Pancreas (tissue), 10 donors: Measurements from ENCODE around the gene SLC38A1. TPM values are rescaled to one million over a fixed set of nuclear protein-coding genes. Genes with fewer than 3 reads are reported as not detected.
A peak's percentile ranks its signal among the peaks of the same experiment; 100 is the strongest.
"Not testable (repeated sequence)": the region's sequence is repeated elsewhere in the genome, so short reads cannot be mapped to it uniquely, and the experiment has no call there.

Experiments
- ATAC-seq, 4 donors: fragments of 200-7000 bp; cut with Tn5 transposase; one replicate each; pipeline versions ENCODE4 v1.8.0 to v1.9.1; 2020; ENCODE audit warnings: mild to moderate bottlenecking in 4 of 4, moderate library complexity in 4 of 4
- DNase-seq, 6 donors: peaks; one replicate each; pipeline ENCODE4 v3.0.0-alpha.2; 2020
- FAIRE-seq: peaks from 2 replicates; lab custom pipeline; 2012; peaks lifted over from hg19 to GRCh38; lab: Jason Lieb, UNC
- H3K27ac ChIP-seq, 4 donors: fragments of 200-600 bp; sonication (generic); 1 replicate in 3 of 4; 2 replicates in 1 of 4; pipeline versions ENCODE4 v1.5.0 to v1.8.0; 2020
- H3K27me3 ChIP-seq, 4 donors: fragments of 200-600 bp; one replicate each; pipeline ENCODE4 v1.8.0; 2021
- H3K36me3 ChIP-seq, 3 donors: fragments of 200-600 bp; sonication (generic) in 1 of 3; one replicate each; pipeline versions ENCODE4 v1.5.0 to v1.8.0; 2020 to 2021
- H3K4me1 ChIP-seq, 3 donors: fragments of 200-600 bp; one replicate each; pipeline ENCODE4 v1.8.0; 2021
- H3K4me3 ChIP-seq, 4 donors: fragments of 200-600 bp; sonication (generic) in 2 of 4; one replicate each; pipeline versions ENCODE4 v1.5.0 to v1.8.0; 2020 to 2021
- H3K9me3 ChIP-seq, 4 donors: fragments of 200-600 bp; one replicate each; pipeline ENCODE4 v1.8.0; 2021
- WGBS, 2 donors: extraction: QIAGEN DNeasy Blood & Tissue Kit; methylation state at CpG; one replicate each; pipeline ENCODE4 v1.1.7; 2013; 5-methylcytosine and 5-hydroxymethylcytosine counted together
- intact Hi-C, 3 donors: fragments of 100-400 bp; cut with DNase I; formaldehyde crosslinking; loops; one replicate each; pipeline versions ENCODE4 v1.11.1 to v1.14.2; 2022
- polyA plus RNA-seq, 2 donors: library from polyadenylated mRNA; stranded (reverse); fragments of 200-250 nt; gene quantifications; one replicate each; pipeline ENCODE4 v1.2.3, GENCODE V29; 2013
- total RNA-seq, 6 donors: library from RNA; stranded (reverse); fragmentation: NEBNext Ultra II Directional in 4 of 6; extraction: Animal tissue kit (Norgen Biotek cat#: 25700) in 4 of 6; gene quantifications; one replicate each; pipeline versions ENCODE4 v1.2.1 to v1.2.4, GENCODE V29; 2021 to 2023
- TF ChIP-seq, protein P1 (sequence below), 4 donors: fragments of 200-600 bp; sonication (generic) in 3 of 4; IDR thresholded peaks; one replicate each; pipeline versions ENCODE4 v1.5.0 to v1.8.0; 2021; ENCODE audit warnings: antibody characterized with exemption in 4 of 4
- donor health status: healthy with polysubstance abuse.
- donor health status: DM: no; HTN: no; CAD: no; lungs with moderate emphysema.
- donor health status: DM: no; HTN: no; CAD: no.
- donor health status: control.
- donor health status: control.
- donor health status: Bipolar disorder and iron deficiency.
- donor health status: DM: yes; HTN: yes; CAD: no.
- donor health status: DM: no; HTN: no; CAD: no.
- donor health status: DM: no; HTN: no; CAD: no.
- donor health status: DM: yes; HTN: yes; CAD: no.

Gene SLC38A1
- total and polyA plus RNA-seq, 8 donors = 5.7 to 78.8 (median 24.3) TPM

DNA sequence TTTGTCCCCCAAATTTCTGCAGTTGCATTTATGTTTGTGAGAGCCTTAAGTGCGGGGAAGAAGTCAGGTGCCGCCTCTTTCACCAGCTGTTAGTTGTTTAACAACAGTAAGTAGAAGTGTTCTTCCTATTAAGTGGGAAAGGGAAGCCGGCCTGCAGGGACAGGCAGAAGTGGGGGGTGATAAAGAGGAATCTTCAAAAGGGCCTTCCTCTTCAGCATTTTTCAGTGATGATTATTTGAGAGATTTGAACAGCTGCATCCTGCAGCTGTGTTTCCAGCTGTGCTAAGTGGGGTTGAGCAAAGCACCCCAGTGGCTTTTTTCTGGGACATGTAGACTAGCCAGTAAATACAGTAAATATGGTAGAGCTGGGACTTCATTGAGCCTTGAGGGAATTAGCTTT lies 32.1 kb upstream of the SLC38A1 start:
- TF ChIP-seq, protein P1, sequence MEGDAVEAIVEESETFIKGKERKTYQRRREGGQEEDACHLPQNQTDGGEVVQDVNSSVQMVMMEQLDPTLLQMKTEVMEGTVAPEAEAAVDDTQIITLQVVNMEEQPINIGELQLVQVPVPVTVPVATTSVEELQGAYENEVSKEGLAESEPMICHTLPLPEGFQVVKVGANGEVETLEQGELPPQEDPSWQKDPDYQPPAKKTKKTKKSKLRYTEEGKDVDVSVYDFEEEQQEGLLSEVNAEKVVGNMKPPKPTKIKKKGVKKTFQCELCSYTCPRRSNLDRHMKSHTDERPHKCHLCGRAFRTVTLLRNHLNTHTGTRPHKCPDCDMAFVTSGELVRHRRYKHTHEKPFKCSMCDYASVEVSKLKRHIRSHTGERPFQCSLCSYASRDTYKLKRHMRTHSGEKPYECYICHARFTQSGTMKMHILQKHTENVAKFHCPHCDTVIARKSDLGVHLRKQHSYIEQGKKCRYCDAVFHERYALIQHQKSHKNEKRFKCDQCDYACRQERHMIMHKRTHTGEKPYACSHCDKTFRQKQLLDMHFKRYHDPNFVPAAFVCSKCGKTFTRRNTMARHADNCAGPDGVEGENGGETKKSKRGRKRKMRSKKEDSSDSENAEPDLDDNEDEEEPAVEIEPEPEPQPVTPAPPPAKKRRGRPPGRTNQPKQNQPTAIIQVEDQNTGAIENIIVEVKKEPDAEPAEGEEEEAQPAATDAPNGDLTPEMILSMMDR (IDR thresholded peaks at IDR 0.05) = no peak
- H3K27me3 ChIP-seq = no peaks in the 10 kb centered on the region
- H3K9me3 ChIP-seq = no peaks in the 10 kb centered on the region
- ATAC-seq = peak in 1 of 4 donors; percentile 31
- DNase-seq = peak in 1 of 6 donors; percentile 16
- H3K27ac ChIP-seq = no peak overlapping the region
- WGBS, 2 donors = 74 to 79% methylated on average over 3 of the region's 3 CpGs
- H3K4me3 ChIP-seq = no peak overlapping the region
- H3K36me3 ChIP-seq = no peaks in the 10 kb centered on the region
- H3K4me1 ChIP-seq = no peaks in the 10 kb centered on the region
- intact Hi-C loops = no loop called here
- no peak for FAIRE-seq

DNA sequence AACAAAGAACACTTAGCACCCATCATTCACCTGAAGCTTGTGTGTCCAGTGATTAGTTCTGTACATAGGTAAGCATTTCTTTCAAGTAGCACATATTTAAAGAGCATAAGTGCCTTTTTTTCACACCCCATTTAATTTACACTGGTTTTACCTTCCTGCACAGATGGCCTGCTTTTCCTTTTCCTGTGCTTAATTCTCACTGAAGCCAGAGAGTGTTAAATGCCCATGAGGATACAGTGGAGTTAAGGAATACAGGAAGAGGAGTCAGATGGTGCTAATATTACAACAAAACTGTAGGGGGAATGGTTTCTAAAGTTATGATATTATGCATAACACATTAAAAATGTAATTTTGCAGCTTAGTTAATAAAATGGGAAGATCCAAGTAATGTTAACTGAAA lies 31.0 kb upstream of the SLC38A1 start:
- FAIRE-seq (no peak), DNase-seq (no peak), ATAC-seq (peak in 2 of 4 donors; percentile 22 to 45)
- Histone ChIP-seq H3K27me3 (no peaks in the 10 kb centered on the region), H3K9me3 (no peaks in the 10 kb centered on the region), H3K27ac (no peak overlapping the region), H3K4me3 (no peak overlapping the region), H3K36me3 (no peaks in the 10 kb centered on the region), H3K4me1 (no peaks in the 10 kb centered on the region)
- TF ChIP-seq, protein P1 (IDR thresholded peaks at IDR 0.05) = no peak
- intact Hi-C loops = loop anchor here in 1 of 3 donors (10.0 kb wide), 1 partner anchor 155 kb away; no protein-coding TSS in a partner anchor

DNA sequence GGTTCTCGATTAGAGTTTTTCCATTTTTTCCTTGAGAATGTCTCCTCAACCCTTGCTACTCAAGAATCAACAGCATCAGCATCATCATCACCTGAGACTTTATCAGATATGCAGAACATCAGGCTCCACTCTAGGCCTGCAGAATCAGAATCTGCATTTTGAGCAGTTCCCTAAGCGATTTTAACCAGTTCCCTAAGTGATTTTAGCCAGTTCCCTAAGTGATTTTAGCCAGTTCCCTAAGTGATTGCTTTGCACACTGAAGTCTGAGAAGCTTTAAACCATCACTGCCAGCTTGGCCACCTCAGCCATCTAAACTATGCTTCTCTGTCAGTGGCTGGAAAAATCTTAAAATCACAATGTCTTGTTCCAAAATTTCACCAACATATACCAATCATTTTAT lies 29.4 kb upstream of the SLC38A1 start:
- ATAC-seq (no peak), FAIRE-seq (no peak), DNase-seq (no peak)
- no peaks in the 10 kb centered on the region for H3K9me3 ChIP-seq
- H3K36me3 ChIP-seq = no peaks in the 10 kb centered on the region
- H3K27me3 ChIP-seq = no peaks in the 10 kb centered on the region
- H3K4me3 ChIP-seq = no peak overlapping the region
- H3K27ac ChIP-seq = no peak overlapping the region
- TF ChIP-seq, protein P1 (IDR thresholded peaks at IDR 0.05) = no peak
- intact Hi-C loops = loop anchor here in 1 of 3 donors (10.0 kb wide), 1 partner anchor 153 kb away; no protein-coding TSS in a partner anchor
- no peaks in the 10 kb centered on the region for H3K4me1 ChIP-seq
- 62 to 73% methylated on average over 2 of the region's 2 CpGs for WGBS, 2 donors

DNA sequence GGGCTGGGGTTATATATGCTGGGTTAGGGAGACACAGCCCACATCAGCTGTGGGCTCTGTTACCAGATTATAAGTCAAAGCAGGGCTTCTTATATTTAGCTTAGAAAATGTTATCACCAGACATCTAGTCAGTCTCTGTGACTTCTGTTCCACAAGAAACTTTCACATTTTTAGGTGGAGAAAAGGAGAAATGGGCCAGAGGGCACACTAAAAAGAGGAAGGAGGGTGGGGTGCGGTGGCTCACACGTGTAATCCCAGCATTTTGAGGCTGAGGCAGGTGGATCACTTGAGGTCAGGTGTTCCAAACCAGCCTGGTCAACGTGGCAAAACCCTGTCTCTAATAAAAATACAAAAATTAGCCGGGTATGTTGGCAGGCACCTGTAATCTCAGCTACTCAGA lies 28.0 kb upstream of the SLC38A1 start:
- H3K4me3 ChIP-seq = no peak overlapping the region
- H3K27me3 ChIP-seq = no peaks in the 10 kb centered on the region
- intact Hi-C loops = loop anchor here in 1 of 3 donors (10.0 kb wide), 1 partner anchor 152 kb away; no protein-coding TSS in a partner anchor
- DNase-seq (no peak), ATAC-seq (no peak), FAIRE-seq (no peak)
- no peaks in the 10 kb centered on the region for H3K36me3 ChIP-seq
- WGBS, 2 donors = 60 to 75% methylated on average over 4 of the region's 4 CpGs
- no peaks in the 10 kb centered on the region for H3K4me1 ChIP-seq
- no peaks in the 10 kb centered on the region for H3K9me3 ChIP-seq
- TF ChIP-seq, protein P1 (IDR thresholded peaks at IDR 0.05) = no peak
- H3K27ac ChIP-seq = no peak overlapping the region

DNA sequence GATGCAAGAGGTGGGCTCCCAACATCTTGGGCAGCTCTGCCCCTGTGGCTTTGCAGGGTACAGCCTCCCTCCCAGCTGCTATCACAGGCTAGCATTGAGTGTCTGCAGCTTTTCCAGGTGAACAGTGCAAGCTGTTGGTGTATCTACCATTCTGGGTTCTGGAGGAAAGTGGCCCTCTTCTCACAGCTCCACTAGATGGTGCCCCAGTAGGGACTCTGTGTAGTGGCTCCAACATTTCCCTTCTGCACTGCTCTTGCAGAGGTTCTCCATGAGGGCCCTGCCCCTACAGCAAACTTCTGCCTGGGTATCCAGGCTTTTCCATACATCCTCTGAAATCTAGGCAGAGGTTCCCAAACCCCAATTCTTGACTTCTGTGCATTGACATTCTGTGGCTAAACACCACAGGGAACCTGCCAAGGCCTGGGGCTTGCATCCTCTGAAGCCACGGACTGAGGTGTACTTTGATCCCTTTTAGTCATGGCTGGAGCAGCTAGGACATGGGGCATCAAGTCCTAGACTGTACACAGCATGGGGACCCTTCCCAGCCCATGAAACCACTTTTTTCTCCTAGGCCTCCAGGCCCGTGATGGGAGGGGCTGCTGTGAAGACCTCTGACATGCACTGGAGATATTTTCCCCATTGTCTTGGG lies 24.0 kb upstream of the SLC38A1 start:
- no peak for ATAC-seq
- DNase-seq = no peak

DNA sequence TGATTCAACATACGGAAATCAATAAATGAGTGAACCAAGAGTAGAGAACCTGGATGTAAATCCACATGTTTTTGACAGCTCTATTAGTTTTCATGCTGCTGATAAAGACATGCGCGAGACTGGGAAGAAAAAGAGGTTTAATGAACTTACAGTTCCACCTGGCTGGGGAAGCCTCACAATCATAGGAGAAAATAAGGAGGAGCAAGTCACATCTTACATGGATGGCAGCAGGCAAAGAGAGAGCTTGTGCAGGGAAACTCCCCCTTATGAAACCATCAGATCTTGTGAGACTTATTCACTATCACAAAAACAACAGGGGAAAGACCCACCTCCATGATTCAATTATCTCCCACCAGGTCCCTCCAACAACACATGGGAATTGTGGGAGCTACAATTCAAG lies 23.1 kb upstream of the SLC38A1 start:
- not testable (repeated sequence) for H3K27me3 ChIP-seq, DNase-seq, H3K4me3 ChIP-seq, FAIRE-seq, H3K9me3 ChIP-seq, ATAC-seq, H3K4me1 ChIP-seq, H3K36me3 ChIP-seq, H3K27ac ChIP-seq
- WGBS, 2 donors = 78 to 86% methylated on average over 3 of the region's 3 CpGs
- intact Hi-C loops = loop anchor here in 1 of 3 donors (10.0 kb wide), 1 partner anchor 147 kb away; no protein-coding TSS in a partner anchor

More for the DNA sequence above, 24.0 kb upstream of the SLC38A1 start:
- Histone ChIP-seq H3K36me3 (no peaks in the 10 kb centered on the region), H3K27me3 (no peaks in the 10 kb centered on the region), H3K4me1 (no peaks in the 10 kb centered on the region), H3K4me3 (no peak overlapping the region), H3K27ac (no peak overlapping the region), H3K9me3 (peaks cover 0 to 4% (median 0%) of the 10 kb centered on the region in 4 donors)
- WGBS, 2 donors = 71 to 83% methylated on average over 2 of the region's 2 CpGs
- intact Hi-C loops = loop anchor here in 1 of 3 donors (10.0 kb wide), 1 partner anchor 148 kb away; no protein-coding TSS in a partner anchor
- TF ChIP-seq, protein P1 (IDR thresholded peaks at IDR 0.05) = no peak
- no peak for FAIRE-seq

DNA sequence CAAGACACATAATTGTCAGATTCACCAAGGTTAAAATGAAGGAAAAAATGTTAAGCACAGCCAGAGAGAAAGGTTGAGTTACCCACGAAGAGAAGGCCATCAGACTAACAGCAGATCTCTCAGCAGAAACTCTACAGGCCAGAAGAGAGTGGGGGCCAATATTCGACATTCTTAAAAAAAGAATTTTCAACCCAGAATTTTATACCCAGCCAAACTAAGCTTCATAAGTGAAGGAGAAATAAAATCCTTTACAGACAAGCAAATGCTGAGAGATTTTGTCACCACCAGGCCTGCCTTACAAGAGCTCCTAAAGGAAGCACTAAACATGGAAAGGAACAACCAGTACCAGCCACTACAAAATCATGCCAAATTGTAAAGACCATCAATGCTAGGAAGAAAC lies 16.3 kb upstream of the SLC38A1 start:
- H3K27me3 ChIP-seq, FAIRE-seq, ATAC-seq, H3K4me1 ChIP-seq, H3K9me3 ChIP-seq, intact Hi-C loops, H3K36me3 ChIP-seq, H3K4me3 ChIP-seq, DNase-seq, H3K27ac ChIP-seq: not testable (repeated sequence)
- 51 to 64% methylated on average over 2 of the region's 2 CpGs for WGBS, 2 donors
